SU-DHL-6 (cell line): ENCODE results near the gene CCR5AS.

Experiments
- H2AFZ ChIP-seq: fragments of 200-600 bp; sonication (generic); 2 replicates; pipeline ENCODE4 v1.6.1; 2014; ENCODE audit warnings: low read depth, mild to moderate bottlenecking, moderate library complexity, mixed read lengths, antibody characterized with exemption, low read length; ENCODE audit not compliant: severe bottlenecking
- H3F3A ChIP-seq: fragments of 200-600 bp; shearing (Covaris generic); 2 replicates; pipeline ENCODE4 v1.6.0; 2016; ENCODE audit warnings: antibody characterized with exemption, mild to moderate bottlenecking; ENCODE audit not compliant: insufficient read depth
- H3K27ac ChIP-seq: fragments of 200-600 bp; sonication (generic); 2 replicates; pipeline ENCODE4 v1.5.1; 2016; ENCODE audit warnings: low read depth, mild to moderate bottlenecking, low read length, moderate library complexity, mixed read lengths
- H3K27me3 ChIP-seq: fragments of 200-600 bp; sonication (generic), shearing (Covaris generic); 2 replicates; pipeline ENCODE4 v1.6.0; 2014; ENCODE audit warnings: mild to moderate bottlenecking, low read length
- H3K36me3 ChIP-seq: fragments of 200-600 bp; sonication (generic); 2 replicates; pipeline ENCODE4 v1.6.1; 2014; ENCODE audit warnings: mild to moderate bottlenecking, low read length, mixed read lengths
- H3K4me2 ChIP-seq: fragments of 300-600, 200-600 bp; shearing (Covaris generic), sonication (generic); 2 replicates; pipeline ENCODE4 v1.6.0; 2014; ENCODE audit warnings: low read length, low read depth, mild to moderate bottlenecking; ENCODE audit not compliant: poor library complexity, severe bottlenecking
- H3K4me3 ChIP-seq: fragments of 200-600 bp; sonication (generic); 2 replicates; pipeline ENCODE4 v1.5.1; 2014; ENCODE audit warnings: antibody characterized with exemption, low read length, mild to moderate bottlenecking, mixed read lengths; ENCODE audit not compliant: insufficient read depth, poor library complexity, severe bottlenecking
- H3K79me2 ChIP-seq: fragments of 200-600 bp; sonication (generic); 2 replicates; pipeline ENCODE4 v1.6.1; 2014; ENCODE audit warnings: mild to moderate bottlenecking, low read length, moderate library complexity; ENCODE audit not compliant: insufficient read depth
- H3K9ac ChIP-seq: fragments of 200-600 bp; sonication (generic); 2 replicates; pipeline ENCODE4 v1.7.0; 2014; ENCODE audit warnings: mild to moderate bottlenecking, low read length
- H3K9me2 ChIP-seq: fragments of 200-600 bp; sonication (generic); replicated peaks from 2 replicates; pipeline ENCODE4 v1.6.1; 2014; ENCODE audit warnings: low read length; ENCODE audit not compliant: insufficient read depth
- H3K9me3 ChIP-seq: fragments of 200-600 bp; sonication (generic); 2 replicates; pipeline ENCODE4 v1.6.1; 2014; ENCODE audit warnings: low read length, mixed read lengths; ENCODE audit not compliant: insufficient read depth
- H4K20me1 ChIP-seq: fragments of 200-600 bp; sonication (generic); 2 replicates; pipeline ENCODE4 v1.6.1; 2014; ENCODE audit warnings: low read depth, mild to moderate bottlenecking, antibody characterized with exemption, low read length, moderate library complexity, mixed read lengths
- CTCF ChIP-seq: fragments of 200-600 bp; sonication (generic); IDR thresholded peaks from one replicate; pipeline ENCODE4 v1.5.1; 2017; ENCODE audit warnings: antibody characterized with exemption, mild to moderate bottlenecking, low read length, moderate library complexity; ENCODE audit not compliant: insufficient read depth, poor library complexity, severe bottlenecking
- EZH2phosphoT487 ChIP-seq: fragments of 200-600 bp; sonication (generic), shearing (Covaris generic); conservative IDR thresholded peaks from 2 replicates; pipeline ENCODE4 v1.6.1; 2018; ENCODE audit warnings: mild to moderate bottlenecking, antibody characterized with exemption, low read length, moderate library complexity, mixed read lengths

The CCR5AS gene

GRCh38 chr3:46449755-46450552 lies 43.1 kb upstream of the CCR5AS start:
- Histone ChIP-seq H3K36me3 (no peaks in the 10 kb centered on the region), H3K9me2 (no peaks in the 10 kb centered on the region), H4K20me1 (no peaks in the 10 kb centered on the region), H2AFZ (no peak overlapping the region), H3K27me3 (no peaks in the 10 kb centered on the region), H3K9ac (no peak overlapping the region), H3K27ac (no peak overlapping the region), H3K4me2 (no peak overlapping the region), H3K79me2 (no peaks in the 10 kb centered on the region), H3K4me3 (no peak overlapping the region), H3K9me3 (no peaks in the 10 kb centered on the region), H3F3A (no peaks in the 10 kb centered on the region)
- TF ChIP-seq CTCF (peak; percentile 77), EZH2phosphoT487 (no peak)

DNA sequence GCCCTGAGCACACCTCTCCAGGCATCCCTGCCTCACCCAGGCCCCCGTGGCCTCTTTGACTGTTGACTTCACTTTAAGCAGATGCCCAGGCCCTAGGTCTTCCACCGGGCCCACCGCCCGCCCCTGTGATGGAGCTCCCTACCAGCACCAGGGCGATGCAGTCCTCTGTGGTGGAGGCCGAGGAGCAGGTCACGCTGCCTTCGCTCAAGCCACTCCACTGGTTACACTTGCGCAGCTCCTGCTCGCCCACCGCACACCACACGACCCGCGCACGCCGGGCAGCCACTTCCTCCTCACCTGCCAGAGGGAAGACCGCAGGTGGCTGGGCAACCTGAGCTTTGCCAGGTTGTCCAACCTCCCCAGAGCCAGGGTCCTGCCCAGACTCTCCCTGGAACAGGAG lies 41.9 kb upstream of the CCR5AS start:
- Histone ChIP-seq H3F3A (no peaks in the 10 kb centered on the region), H3K4me2 (no peak overlapping the region), H3K9me2 (no peaks in the 10 kb centered on the region), H3K9me3 (no peaks in the 10 kb centered on the region), H2AFZ (no peak overlapping the region), H3K27ac (no peak overlapping the region), H3K36me3 (no peaks in the 10 kb centered on the region), H3K4me3 (no peak overlapping the region), H3K79me2 (no peaks in the 10 kb centered on the region), H3K27me3 (no peaks in the 10 kb centered on the region), H4K20me1 (no peaks in the 10 kb centered on the region), H3K9ac (no peak overlapping the region)
- TF ChIP-seq CTCF, result no peak
- TF ChIP-seq EZH2phosphoT487, result no peak

DNA sequence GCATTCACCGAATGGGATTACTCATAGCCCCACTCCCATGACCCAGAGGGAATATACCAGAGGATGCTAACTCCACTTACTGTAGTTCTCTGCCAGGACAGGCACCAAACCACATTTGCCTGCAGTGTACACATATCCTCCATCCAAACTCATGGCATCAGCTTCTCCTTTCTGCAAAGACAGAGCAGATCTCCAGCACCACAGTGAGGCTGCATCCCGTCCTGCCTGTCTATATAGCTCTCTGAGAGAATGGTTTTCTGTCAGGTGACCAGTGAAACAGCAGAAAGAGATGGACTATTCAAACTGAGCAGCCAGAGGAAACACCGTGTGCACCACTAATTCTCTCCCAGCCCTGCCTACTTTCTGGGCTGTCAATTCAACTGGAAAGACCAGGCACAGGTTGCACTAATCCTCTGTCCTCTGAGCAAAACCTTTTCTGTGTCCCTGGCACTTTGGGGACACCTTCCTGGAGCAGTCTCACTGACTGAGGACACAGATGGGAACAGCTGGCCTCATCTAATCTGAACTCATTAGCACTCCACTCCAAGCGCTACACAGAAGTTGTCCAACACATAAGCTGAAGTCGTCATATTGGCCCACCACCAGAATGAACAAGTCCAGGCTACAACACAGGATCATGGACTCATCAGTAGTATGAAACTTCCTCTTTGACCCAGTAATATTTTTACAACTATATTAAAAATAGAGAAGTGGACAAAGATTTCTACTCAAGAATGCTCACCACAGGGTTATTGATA lies 40.5 kb upstream of the CCR5AS start:
- no peak overlapping the region for H3K4me3 ChIP-seq
- no peaks in the 10 kb centered on the region for H3K79me2 ChIP-seq
- H3K9me2 ChIP-seq, result no peaks in the 10 kb centered on the region
- H3K27ac ChIP-seq, result no peak overlapping the region
- no peaks in the 10 kb centered on the region for H3K9me3 ChIP-seq
- no peak overlapping the region for H2AFZ ChIP-seq
- H4K20me1 ChIP-seq, result no peaks in the 10 kb centered on the region
- TF ChIP-seq CTCF (no peak), EZH2phosphoT487 (no peak)
- H3K27me3 ChIP-seq, result no peaks in the 10 kb centered on the region
- H3F3A ChIP-seq, result no peaks in the 10 kb centered on the region
- H3K4me2 ChIP-seq, result no peak overlapping the region
- H3K36me3 ChIP-seq, result no peaks in the 10 kb centered on the region
- no peak overlapping the region for H3K9ac ChIP-seq
